HL-60/S4 treated with retinoic acid at 250 ng/mL for 4 days and 3 days (cell line): Measurements from ENCODE around the gene TBL1Y.
"Not testable (repeated sequence)": the region's sequence is repeated elsewhere in the genome, so short reads cannot be mapped to it uniquely, and the experiment has no call there.

Source experiments
- in situ Hi-C: fragments of 300-500 bp; cut with MboI; formaldehyde crosslinking; loops from 2 replicates; pipeline ENCODE4 v1.7.0; 2022; ENCODE audit warnings: low sequenced_read_pairs

Gene TBL1Y

GRCh38 chrY:6972271-6972887 lies 61.9 kb downstream of the TBL1Y start:
- in situ Hi-C loops: no loop called here

- in situ Hi-C loops: no loop called here
Measured at GRCh38 chrY:6974971-6975370, 64.5 kb downstream of the TBL1Y start.

GRCh38 chrY:6977783-6978182 lies 67.3 kb downstream of the TBL1Y start:
- in situ Hi-C loops: no loop called here

DNA sequence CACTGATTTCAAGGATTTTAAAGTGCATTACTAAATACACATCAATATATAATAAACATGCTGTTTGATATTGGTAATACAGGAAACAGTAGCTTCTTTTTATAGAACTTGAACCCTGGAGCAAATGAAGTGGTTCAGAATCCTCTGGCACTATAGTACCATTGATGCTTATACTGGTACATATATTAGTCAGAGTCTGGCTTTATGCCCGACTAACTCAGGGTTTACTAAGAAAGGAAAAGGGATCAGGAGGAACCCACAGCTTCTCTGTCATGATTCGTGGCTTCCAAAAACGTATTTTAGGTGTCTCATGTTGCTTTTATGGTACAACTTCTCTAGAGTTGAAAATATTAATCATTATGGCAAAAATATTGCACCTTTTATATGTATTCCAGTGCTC lies 72.7 kb downstream of the TBL1Y start:
- in situ Hi-C loops: no loop called here

- in situ Hi-C loops: no loop called here
Measured at GRCh38 chrY:6987811-6988210, 77.3 kb downstream of the TBL1Y start.

GRCh38 chrY:6989886-6990620 lies 79.6 kb downstream of the TBL1Y start:
- in situ Hi-C loops: no loop called here

DNA sequence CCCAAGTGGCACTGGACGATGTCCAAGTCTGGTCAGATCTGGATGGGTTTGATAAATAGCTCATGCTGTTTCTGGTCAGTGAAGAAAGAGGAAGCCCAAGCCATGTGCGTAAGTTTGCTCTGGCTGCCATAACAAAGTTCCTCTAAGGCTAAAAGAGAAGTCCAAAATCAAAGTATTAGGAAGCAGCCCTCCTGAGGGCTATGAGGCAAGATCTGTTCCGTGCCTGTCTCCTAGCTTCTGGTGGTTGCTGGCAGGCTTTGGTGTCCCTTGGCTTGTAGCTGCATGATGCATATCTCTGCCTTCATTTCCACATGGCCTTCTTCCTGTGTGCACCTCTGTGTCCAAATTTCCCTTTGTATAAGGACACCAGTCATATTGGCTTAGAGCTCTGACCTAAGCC lies 81.5 kb downstream of the TBL1Y start:
- in situ Hi-C loops: no loop called here

DNA sequence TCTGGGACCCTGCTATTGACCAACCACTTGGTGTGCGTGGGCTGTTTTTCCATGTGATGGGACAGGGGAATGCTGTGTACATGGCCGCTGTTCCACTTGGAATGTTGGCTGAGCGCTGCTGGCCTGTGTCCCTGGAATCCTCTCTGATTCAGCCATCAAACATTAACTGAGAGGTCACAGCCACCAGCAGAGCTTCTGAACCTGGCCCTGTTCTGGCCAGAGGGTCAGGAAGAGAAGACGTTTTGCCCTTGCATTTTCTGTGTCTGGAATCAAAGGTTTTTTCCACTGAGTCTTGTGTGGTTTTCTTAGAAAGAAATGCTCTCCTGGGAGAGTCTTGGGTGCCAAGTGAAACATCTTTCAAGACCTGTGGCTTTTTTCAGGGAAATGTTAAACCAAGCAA lies 85.5 kb downstream of the TBL1Y start:
- in situ Hi-C loops: no loop called here

GRCh38 chrY:6997503-6998066 lies 87.1 kb downstream of the TBL1Y start:
- in situ Hi-C loops: no loop called here

DNA sequence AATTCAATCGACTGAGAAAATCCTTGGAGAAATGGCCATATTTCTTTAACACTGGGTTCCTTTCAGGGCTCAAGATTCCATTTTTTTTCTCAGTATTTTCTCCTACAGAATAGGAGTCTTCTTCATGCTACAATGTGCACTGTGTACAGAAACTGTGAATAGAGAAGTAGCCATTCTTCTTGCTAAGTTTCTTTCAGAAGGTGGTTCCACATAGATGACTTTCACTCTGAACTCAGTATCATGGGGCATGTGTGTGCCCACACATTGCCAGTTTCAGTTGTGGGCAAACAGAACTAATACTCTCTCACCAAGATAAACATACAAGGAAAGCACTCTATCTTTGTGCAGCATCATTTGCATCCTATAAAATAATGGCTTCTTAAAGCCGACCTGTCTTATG lies 89.4 kb downstream of the TBL1Y start:
- in situ Hi-C loops: no loop called here

GRCh38 chrY:7002581-7002980 lies 92.1 kb downstream of the TBL1Y start:
- in situ Hi-C loops: no loop called here

- in situ Hi-C loops: no loop called here
Measured at GRCh38 chrY:7007911-7008310, 97.4 kb downstream of the TBL1Y start.

- in situ Hi-C loops: no loop called here
Measured at GRCh38 chrY:7008578-7009355, 98.3 kb downstream of the TBL1Y start.

- in situ Hi-C loops: no loop called here
Measured at GRCh38 chrY:7013051-7013450, 102.6 kb downstream of the TBL1Y start.

GRCh38 chrY:7016521-7016920 lies 106.0 kb downstream of the TBL1Y start:
- in situ Hi-C loops: no loop called here

GRCh38 chrY:7017244-7018080 lies 107.0 kb downstream of the TBL1Y start:
- in situ Hi-C loops: no loop called here

GRCh38 chrY:7039037-7039436 lies 128.5 kb downstream of the TBL1Y start:
- in situ Hi-C loops: no loop called here

DNA sequence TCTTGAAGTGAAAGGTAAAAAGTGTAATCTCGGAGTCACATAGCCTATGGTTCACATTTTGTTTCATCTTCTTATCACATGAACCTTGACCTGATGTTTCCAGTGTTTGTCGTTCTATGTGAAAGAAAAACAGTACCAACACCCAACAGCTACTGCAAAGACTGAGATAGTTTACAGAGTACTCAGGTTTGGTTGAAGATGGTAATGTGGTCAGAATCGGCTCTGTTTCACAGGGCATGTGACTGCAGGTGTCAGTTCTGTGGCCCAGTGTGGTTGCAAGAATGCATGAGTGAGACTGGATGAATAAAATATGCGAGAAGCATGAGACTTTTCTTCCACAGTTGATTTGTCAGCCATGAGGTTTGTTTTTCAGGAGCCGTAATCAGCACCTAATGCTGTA lies 130.2 kb downstream of the TBL1Y start:
- in situ Hi-C loops: no loop called here

DNA sequence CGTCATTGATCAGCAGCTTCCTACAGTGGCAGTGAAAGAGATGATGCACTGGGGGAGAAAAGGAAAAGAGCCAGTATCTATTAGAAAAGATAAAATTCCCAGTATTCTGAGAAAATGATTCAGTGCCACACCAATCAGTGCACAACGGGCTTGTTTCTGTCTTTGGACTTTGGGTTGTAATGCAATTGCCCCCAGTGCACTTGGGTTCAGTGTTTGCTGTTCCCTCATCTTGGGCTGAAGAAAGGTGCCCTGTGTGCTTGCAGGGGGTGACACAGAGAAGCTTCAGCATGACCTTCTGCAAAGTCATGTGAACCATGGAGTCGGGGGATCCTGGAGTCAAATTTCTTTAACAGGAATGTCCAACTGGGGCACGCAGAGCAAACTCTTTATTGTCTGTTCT lies 131.5 kb downstream of the TBL1Y start:
- in situ Hi-C loops: no loop called here

GRCh38 chrY:7052461-7052860 lies 142.0 kb downstream of the TBL1Y start:
- in situ Hi-C loops: not testable (repeated sequence)

DNA sequence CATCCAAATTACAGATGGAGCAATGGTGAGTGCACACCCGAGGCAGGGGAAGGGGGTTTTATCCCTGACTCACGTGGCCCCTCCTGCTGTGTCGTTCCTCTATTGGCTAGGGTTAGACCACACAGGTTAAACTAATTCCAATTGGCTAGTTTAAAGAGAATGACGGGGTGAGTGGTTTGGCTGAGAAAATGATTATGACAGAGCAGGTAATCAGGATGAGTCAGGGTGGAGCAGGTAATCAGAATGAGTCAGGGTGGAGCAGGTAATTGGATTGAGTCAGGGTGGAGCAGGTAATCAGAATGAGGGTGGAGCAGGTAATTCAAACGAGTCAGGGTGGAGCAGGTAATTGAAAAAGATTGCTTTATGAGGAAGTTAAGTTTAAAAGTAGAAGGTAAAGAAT lies 146.4 kb downstream of the TBL1Y start:
- in situ Hi-C loops: no loop called here
